K562 (cell line): ENCODE measurements around the gene RAPGEF5. TPM values are rescaled to one million over a fixed set of nuclear protein-coding genes. Genes with fewer than 3 reads are reported as not detected.

Experiments
- CTBP1 ChIP-seq: fragments of 450-650 bp; IDR thresholded peaks from 2 replicates; pipeline ENCODE4 v1.6.1; 2016; ENCODE audit warnings: borderline replicate concordance
- HNRNPUL1 ChIP-seq: fragments of 200-400 bp; formaldehyde crosslinking; IDR thresholded peaks from 2 replicates; pipeline ENCODE4 v1.6.1; 2017; ENCODE audit warnings: low read length
- MLLT1 ChIP-seq, 2 experiments: fragments of 450-650 bp; IDR thresholded peaks; 2 replicates each; pipeline ENCODE4 v1.6.1; 2016
- NFE2 ChIP-seq: IDR thresholded peaks from 2 replicates; pipeline ENCODE4 v1.6.1; 2014; ENCODE audit warnings: antibody characterized with exemption, low read depth
- NFRKB ChIP-seq: fragments of 450-650 bp; IDR thresholded peaks from 2 replicates; pipeline ENCODE4 v1.6.1; 2016; ENCODE audit warnings: low read depth
- NR4A1 ChIP-seq, 2 experiments: fragments of 250-450 bp in 1 of 2; fragments of 450-650 bp in 1 of 2; sonication (Bioruptor Pico) in 1 of 2; IDR thresholded peaks; 2 replicates each; pipeline versions ENCODE4 v1.4.0 to v1.6.1; 2016 to 2020; ENCODE audit warnings: mild to moderate bottlenecking in 2 of 2, missing compliant biosample characterization in 1 of 2, missing genetic modification characterization in 1 of 2, moderate library complexity in 1 of 2
- RNF2 ChIP-seq: sonication (generic); IDR thresholded peaks from 2 replicates; pipeline ENCODE4 v1.6.1; 2016
- ZEB2 ChIP-seq: fragments of 450-650 bp; IDR thresholded peaks from 2 replicates; pipeline ENCODE4 v1.6.1; 2016
- ZNF589 ChIP-seq: fragments of 200-800 bp; sonication (Bioruptor generic); IDR thresholded peaks from 2 replicates; pipeline ENCODE4 v1.6.1; 2016; ENCODE audit warnings: low read depth, missing genetic modification characterization, missing compliant biosample characterization
- polyA plus RNA-seq, 8 experiments: library from polyadenylated mRNA; depleted of rRNA in 4 of 8; stranded (reverse) in 5 of 8; unstranded in 3 of 8; fragments of >200 nt; fragmentation: Nextera tagmentation in 2 of 8; fragmentation: Illumina TruSeq in 1 of 8; extraction: Ambion mirVana in 2 of 8; extraction: Trizol in 1 of 8; gene quantifications; 2 replicates each; pipeline versions ENCODE4 v1.2.1 to v1.2.3, GENCODE V29; 2011 to 2014; ENCODE audit warnings: inconsistent platforms in 1 of 8, missing spikeins in 1 of 8
- total RNA-seq, 7 experiments: library from RNA; depleted of rRNA in 6 of 7; stranded (reverse); fragments of >200 nt in 6 of 7; fragmentation: Illumina TruSeq in 2 of 7; extraction: Trizol in 2 of 7; gene quantifications; 2 replicates each; pipeline versions ENCODE4 v1.2.1 to v1.2.3, GENCODE V29; 2011 to 2021; ENCODE audit warnings: low replicate concordance in 1 of 7
- TF ChIP-seq, protein P1 (sequence below): fragments of 450-650 bp; formaldehyde crosslinking; IDR thresholded peaks from 2 replicates; pipeline ENCODE4 v1.4.0; 2020; ENCODE audit warnings: mild to moderate bottlenecking, moderate library complexity
- TF ChIP-seq, protein P2 (sequence below), 2 experiments: fragments of 450-650 bp in 1 of 2; sonication (generic) in 1 of 2; formaldehyde crosslinking; conservative IDR thresholded peaks; 2 replicates each; pipeline versions ENCODE4 v1.4.0 to v1.8.1; 2020 to 2022; ENCODE audit warnings: mild to moderate bottlenecking in 1 of 2, missing genetic modification reagents in 1 of 2
- TF ChIP-seq, protein P3 (sequence below): fragments of 250-450 bp; sonication (Bioruptor Pico); IDR thresholded peaks from 2 replicates; pipeline ENCODE4 v1.8.0; 2022; ENCODE audit warnings: moderate library complexity, mild to moderate bottlenecking, inconsistent platforms
- TF ChIP-seq, protein P4 (sequence below): fragments of 250-450 bp; sonication (Bioruptor Pico); IDR thresholded peaks from 2 replicates; pipeline ENCODE4 v1.9.0; 2021; ENCODE audit warnings: mild to moderate bottlenecking, inconsistent platforms

Gene RAPGEF5
- total and polyA plus RNA-seq, 9 of the 15 experiments (the other 6 are each of a cell fraction or from before 2014, with no cell fraction given) = 0.39 to 2.0 (median 1.1) TPM

DNA sequence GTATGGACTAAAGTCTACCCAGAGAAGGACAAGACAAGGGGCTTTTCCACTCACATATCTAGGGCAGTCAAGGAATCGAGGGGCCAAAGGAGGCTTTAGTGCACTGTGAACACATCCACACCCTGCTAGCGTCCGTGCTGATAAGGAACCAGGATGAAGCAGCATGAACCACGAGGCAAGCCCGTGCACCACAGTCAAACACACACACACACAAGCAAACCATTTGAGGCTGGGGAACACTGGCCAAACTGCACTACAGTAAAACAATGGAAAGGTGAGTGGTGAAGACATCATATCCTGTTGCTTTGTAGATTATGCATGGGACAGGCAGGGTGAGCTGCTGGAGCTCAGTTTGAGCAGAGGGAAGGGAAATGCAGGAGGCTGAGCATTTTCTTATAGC, 233.8 kb downstream of the RAPGEF5 start (continued):
- no peak for TF ChIP-seq HNRNPUL1
- TF ChIP-seq NFE2 = 0 out of 2 replicates have a peak, but pooled peaks have one; percentile 15
- TF ChIP-seq, protein P1, sequence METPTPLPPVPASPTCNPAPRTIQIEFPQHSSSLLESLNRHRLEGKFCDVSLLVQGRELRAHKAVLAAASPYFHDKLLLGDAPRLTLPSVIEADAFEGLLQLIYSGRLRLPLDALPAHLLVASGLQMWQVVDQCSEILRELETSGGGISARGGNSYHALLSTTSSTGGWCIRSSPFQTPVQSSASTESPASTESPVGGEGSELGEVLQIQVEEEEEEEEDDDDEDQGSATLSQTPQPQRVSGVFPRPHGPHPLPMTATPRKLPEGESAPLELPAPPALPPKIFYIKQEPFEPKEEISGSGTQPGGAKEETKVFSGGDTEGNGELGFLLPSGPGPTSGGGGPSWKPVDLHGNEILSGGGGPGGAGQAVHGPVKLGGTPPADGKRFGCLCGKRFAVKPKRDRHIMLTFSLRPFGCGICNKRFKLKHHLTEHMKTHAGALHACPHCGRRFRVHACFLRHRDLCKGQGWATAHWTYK = 0 out of 2 replicates have a peak, but pooled peaks have one; percentile 18
- TF ChIP-seq, protein P2, sequence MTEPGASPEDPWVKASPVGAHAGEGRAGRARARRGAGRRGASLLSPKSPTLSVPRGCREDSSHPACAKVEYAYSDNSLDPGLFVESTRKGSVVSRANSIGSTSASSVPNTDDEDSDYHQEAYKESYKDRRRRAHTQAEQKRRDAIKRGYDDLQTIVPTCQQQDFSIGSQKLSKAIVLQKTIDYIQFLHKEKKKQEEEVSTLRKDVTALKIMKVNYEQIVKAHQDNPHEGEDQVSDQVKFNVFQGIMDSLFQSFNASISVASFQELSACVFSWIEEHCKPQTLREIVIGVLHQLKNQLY (CRISPR knock-in tag; conservative IDR thresholded peaks at IDR 0.05) = 0 out of 4 replicates have a peak, but pooled peaks of 1 of the 2 experiments have one; percentile 80
- TF ChIP-seq, protein P3, sequence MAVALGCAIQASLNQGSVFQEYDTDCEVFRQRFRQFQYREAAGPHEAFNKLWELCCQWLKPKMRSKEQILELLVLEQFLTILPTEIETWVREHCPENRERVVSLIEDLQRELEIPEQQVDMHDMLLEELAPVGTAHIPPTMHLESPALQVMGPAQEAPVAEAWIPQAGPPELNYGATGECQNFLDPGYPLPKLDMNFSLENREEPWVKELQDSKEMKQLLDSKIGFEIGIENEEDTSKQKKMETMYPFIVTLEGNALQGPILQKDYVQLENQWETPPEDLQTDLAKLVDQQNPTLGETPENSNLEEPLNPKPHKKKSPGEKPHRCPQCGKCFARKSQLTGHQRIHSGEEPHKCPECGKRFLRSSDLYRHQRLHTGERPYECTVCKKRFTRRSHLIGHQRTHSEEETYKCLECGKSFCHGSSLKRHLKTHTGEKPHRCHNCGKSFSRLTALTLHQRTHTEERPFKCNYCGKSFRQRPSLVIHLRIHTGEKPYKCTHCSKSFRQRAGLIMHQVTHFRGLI (CRISPR knock-in tag) = no peak
- peak; percentile 67 for TF ChIP-seq CTBP1
- TF ChIP-seq NR4A1 (CRISPR knock-in tag; IDR thresholded peaks at IDR 0.05) = no peak
- peak; percentile 87 for TF ChIP-seq NR4A1 (tag; IDR thresholded peaks at IDR 0.05)
- TF ChIP-seq ZEB2 = 0 out of 2 replicates have a peak, but pooled peaks have one; percentile 50
- no peak for TF ChIP-seq MLLT1 (IDR thresholded peaks at IDR 0.05)
- TF ChIP-seq, protein P4, sequence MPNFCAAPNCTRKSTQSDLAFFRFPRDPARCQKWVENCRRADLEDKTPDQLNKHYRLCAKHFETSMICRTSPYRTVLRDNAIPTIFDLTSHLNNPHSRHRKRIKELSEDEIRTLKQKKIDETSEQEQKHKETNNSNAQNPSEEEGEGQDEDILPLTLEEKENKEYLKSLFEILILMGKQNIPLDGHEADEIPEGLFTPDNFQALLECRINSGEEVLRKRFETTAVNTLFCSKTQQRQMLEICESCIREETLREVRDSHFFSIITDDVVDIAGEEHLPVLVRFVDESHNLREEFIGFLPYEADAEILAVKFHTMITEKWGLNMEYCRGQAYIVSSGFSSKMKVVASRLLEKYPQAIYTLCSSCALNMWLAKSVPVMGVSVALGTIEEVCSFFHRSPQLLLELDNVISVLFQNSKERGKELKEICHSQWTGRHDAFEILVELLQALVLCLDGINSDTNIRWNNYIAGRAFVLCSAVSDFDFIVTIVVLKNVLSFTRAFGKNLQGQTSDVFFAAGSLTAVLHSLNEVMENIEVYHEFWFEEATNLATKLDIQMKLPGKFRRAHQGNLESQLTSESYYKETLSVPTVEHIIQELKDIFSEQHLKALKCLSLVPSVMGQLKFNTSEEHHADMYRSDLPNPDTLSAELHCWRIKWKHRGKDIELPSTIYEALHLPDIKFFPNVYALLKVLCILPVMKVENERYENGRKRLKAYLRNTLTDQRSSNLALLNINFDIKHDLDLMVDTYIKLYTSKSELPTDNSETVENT (CRISPR knock-in tag) = 0 out of 2 replicates have a peak, but pooled peaks have one; percentile 16
- TF ChIP-seq RNF2 = peak; percentile 67; the same call in 1 of the 2 replicates
- TF ChIP-seq NFRKB = no peak
- peak; percentile 49; the same call in 1 of the 2 replicates for TF ChIP-seq ZNF589 (CRISPR knock-in tag)
